ENCODE measurements around the gene GMPPA.

The GMPPA gene

DNA sequence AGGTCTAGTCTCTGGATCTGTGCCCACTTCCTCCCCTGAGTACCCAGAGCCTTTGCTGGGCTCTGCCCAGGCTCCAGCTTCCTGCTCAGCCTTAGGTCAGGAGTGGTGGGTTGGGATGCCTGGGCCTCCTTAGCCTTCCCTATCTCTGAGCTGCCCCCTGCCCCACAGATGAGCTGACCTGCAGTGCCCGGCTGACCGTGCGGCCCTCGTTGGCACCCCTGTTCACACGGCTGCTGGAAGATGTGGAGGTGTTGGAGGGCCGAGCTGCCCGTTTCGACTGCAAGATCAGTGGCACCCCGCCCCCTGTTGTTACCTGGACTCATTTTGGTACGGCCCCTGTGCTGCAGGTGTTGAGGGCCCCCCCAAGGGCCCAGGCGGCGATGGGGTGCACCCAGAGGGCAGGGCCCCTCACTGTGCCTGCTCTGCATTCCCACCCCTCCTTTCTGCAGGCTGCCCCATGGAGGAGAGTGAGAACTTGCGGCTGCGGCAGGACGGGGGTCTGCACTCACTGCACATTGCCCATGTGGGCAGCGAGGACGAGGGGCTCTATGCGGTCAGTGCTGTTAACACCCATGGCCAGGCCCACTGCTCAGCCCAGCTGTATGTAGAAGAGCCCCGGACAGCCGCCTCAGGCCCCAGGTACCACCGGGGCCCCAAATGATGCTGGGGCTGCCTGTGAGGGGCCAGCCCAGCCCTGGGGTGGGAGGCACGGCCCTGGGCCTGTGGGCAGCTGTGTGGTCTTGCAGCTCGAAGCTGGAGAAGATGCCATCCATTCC is 30.1 kb upstream of the GMPPA start:
- peak; percentile 19 for DNase-seq

DNA sequence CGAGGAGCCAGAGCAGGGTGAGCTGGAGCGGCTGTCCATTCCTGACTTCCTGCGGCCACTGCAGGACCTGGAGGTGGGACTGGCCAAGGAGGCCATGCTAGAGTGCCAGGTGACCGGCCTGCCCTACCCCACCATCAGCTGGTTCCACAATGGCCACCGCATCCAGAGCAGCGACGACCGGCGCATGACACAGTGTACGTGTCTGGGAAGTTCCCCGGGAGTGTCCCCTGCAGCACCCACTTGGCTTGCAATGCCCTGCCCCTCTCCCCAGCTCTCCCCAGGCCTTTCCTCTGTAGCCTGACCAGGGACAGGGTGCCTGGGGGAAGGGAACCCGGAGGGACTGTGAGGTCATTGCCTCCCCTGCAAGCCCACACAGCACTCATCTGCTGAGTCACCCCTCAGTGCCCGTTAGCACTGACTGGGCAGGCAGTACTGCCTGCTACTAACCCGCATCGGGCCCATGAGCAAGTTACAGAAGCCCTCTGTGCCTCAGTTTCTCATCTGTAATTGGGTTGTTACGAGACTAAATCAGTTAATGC is 29.4 kb upstream of the GMPPA start:
- peak; percentile 90 for DNase-seq

- DNase-seq = no peak
Measured at GRCh38 chr2:219470429-219470828, 28.3 kb upstream of the GMPPA start.

DNA sequence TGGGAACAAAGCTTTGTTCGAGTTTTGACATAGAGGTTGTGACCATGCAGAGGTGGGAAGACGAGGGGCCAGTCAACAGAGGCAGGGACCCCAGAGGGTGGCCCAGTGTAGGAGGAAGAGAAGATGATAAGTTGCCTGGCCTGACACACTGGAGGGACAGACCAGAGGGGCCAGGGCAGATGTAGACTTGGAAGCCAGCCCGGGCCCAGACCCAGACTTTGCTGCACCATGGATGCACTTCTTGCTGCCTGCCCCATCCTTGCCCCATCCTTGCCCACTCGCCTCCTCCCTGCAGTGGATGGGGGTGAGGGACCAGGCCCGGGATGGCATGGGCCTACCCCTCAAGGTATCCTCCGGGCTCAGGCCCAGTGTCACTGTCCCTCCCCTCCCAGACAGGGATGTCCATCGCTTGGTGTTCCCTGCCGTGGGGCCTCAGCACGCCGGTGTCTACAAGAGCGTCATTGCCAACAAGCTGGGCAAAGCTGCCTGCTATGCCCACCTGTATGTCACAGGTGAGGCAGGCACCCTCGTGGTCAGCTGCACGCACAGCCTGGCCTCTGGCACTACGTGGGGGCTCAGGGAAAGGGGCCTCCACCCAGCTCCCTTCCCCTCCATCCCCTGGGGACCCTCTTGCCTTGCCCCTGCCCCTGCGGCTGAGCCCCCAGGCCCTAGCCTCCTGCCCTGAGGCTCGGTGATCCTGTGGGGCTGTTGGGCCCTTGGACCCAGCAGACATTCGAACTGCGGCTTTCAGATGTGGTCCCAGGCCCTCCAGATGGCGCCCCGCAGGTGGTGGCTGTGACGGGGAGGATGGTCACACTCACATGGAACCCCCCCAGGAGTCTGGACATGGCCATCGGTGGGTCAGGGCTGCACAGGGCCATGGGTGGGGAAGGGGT is 27.0 kb upstream of the GMPPA start:
- DNase-seq = no peak

DNA sequence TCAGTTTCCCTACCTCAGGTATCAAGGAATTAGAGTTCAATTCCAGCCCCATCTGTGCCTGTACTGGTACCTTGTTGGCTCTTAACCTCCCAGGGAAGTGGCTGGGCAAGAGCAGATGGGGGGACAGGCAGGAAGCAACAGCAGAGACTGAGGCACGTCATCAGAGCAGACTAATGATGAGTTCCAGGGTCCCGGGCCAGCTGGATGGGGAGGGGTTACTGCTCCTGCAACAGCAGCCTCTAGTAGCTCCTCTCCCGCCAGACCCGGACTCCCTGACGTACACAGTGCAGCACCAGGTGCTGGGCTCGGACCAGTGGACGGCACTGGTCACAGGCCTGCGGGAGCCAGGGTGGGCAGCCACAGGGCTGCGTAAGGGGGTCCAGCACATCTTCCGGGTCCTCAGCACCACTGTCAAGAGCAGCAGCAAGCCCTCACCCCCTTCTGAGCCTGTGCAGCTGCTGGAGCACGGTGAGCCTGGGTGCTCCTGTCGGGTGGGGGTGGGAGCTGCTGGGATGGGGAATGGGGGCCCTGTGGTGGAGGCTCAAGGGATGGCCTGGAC is 26.0 kb upstream of the GMPPA start:
- no peak for DNase-seq

- no peak for DNase-seq
Measured at GRCh38 chr2:219473511-219473910, 25.2 kb upstream of the GMPPA start.

- no peak for DNase-seq
Measured at GRCh38 chr2:219474285-219475060, 24.2 kb upstream of the GMPPA start.

DNA sequence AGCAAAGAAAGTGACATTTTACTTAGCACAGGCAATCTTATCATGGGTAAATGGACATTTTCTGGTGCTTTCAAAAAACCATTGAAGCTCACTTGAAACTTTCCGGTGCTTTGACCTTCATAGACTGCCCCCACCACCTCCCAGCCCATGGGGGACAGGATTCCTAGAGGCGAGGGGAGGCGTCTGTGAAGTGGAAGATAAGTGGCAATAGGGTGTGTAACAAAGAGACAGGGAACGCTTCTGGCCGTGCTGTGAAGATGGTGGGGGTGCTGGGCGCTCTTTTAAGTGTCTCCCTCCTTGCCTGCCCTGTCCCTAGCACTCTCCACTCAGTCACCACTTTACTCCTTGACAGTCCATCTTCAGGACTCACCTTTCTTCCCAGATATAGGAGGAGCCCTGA is 23.4 kb upstream of the GMPPA start:
- no peak for DNase-seq

GRCh38 chr2:219475697-219476651 is 22.7 kb upstream of the GMPPA start:
- DNase-seq = peak; percentile 46

DNA sequence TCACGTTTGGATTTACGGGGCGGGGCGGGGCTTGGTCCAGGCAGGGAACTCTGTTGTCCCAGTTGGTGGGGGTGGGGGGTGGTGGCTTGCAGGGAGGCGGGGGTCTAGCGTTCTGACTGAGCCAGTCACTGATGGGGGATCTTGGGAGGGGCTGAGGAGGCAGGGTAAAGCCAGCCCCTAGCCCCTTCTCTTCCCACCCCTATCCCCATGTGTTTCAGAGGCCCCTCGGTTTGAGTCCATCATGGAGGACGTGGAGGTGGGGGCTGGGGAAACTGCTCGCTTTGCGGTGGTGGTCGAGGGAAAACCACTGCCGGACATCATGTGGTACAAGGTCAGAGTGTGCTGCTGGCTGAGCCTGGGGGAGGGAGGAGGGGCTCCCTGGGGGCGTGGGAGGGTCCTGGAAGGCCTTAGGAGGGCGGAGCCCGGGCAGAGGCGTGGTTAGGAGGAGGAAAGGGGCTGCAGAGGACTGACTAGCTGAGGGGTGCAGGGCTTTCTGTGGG is 22.0 kb upstream of the GMPPA start:
- DNase-seq = no peak

GRCh38 chr2:219477179-219477578 is 21.5 kb upstream of the GMPPA start:
- no peak for DNase-seq

DNA sequence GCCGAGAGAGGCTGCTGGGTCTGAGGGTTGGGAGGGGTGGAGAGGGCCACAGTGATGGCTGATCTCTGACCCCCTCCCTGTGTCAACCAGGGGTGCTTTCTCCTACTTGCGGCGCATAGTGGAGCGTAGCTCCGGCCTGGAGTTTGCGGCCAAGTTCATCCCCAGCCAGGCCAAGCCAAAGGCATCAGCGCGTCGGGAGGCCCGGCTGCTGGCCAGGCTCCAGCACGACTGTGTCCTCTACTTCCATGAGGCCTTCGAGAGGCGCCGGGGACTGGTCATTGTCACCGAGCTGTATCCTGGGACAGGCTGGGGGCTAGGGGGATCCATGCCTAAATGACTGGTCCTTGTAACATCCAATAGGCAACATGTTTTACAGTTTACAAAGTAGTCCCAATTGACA is 20.9 kb upstream of the GMPPA start:
- no peak for DNase-seq

GRCh38 chr2:219478916-219479315 is 19.8 kb upstream of the GMPPA start:
- DNase-seq = no peak

GRCh38 chr2:219480004-219480403 is 18.7 kb upstream of the GMPPA start:
- no peak for DNase-seq

DNA sequence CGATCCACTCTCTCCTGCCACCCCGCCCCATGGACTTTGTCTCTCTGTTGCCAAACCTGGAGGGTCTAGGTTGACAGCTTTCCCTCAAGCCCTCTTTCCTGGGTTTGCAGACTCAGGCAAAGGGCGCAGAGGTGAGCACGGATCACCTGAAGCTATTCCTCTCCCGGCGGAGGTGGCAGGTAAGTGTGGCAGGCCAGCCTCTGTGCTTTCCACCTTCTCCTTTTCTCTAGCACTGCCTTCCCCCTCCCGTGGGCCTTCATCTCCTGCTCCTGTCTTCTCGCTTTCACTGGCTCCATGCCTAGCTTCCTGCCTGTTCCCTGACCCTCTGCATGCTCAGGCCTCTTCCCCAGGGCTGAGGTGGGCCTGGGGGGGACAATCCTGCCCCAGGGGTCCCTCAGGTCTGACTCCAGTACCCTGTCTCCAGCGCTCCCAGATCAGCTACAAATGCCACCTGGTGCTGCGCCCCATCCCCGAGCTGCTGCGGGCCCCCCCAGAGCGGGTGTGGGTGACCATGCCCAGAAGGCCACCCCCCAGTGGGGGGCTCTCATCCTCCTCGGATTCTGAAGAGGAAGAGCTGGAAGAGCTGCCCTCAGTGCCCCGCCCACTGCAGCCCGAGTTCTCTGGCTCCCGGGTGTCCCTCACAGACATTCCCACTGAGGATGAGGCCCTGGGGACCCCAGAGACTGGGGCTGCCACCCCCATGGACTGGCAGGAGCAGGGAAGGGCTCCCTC is 15.9 kb upstream of the GMPPA start:
- no peak for DNase-seq

GRCh38 chr2:219483451-219484342 is 15.0 kb upstream of the GMPPA start:
- DNase-seq = no peak

DNA sequence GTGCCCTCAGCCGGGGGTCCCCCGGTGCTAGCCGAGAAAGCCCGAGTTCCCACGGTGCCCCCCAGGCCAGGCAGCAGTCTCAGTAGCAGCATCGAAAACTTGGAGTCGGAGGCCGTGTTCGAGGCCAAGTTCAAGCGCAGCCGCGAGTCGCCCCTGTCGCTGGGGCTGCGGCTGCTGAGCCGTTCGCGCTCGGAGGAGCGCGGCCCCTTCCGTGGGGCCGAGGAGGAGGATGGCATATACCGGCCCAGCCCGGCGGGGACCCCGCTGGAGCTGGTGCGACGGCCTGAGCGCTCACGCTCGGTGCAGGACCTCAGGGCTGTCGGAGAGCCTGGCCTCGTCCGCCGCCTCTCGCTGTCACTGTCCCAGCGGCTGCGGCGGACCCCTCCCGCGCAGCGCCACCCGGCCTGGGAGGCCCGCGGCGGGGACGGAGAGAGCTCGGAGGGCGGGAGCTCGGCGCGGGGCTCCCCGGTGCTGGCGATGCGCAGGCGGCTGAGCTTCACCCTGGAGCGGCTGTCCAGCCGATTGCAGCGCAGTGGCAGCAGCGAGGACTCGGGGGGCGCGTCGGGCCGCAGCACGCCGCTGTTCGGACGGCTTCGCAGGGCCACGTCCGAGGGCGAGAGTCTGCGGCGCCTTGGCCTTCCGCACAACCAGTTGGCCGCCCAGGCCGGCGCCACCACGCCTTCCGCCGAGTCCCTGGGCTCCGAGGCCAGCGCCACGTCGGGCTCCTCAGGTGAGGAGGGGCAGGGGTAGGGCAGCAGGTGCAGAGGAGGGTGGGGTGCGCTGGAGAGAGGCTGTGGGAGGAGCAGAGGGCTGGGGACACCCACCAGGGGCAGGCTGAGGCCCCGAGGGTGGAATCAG is 14.1 kb upstream of the GMPPA start:
- DNase-seq = no peak

DNA sequence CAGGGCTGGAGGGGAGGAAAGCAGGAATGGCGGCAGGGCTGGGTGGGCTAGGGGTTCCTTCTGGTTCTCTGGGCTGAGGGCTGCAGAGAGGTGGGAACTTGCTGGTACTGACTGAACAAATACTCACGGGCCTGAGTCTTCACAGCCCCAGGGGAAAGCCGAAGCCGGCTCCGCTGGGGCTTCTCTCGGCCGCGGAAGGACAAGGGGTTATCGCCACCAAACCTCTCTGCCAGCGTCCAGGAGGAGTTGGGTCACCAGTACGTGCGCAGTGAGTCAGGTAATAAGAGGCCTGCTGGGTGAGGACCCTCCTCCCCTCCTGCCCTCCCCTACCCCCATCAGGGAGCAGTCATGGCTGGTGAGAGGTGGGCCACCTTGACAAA is 13.5 kb upstream of the GMPPA start:
- no peak for DNase-seq
